NCI-H1092 (cell line): ENCODE results near the gene GJB2.

Experiments used
- DNase-seq: peaks from one replicate; lab custom pipeline; 2025; lab: John Stamatoyannopoulos, UW

GJB2 gene

DNA sequence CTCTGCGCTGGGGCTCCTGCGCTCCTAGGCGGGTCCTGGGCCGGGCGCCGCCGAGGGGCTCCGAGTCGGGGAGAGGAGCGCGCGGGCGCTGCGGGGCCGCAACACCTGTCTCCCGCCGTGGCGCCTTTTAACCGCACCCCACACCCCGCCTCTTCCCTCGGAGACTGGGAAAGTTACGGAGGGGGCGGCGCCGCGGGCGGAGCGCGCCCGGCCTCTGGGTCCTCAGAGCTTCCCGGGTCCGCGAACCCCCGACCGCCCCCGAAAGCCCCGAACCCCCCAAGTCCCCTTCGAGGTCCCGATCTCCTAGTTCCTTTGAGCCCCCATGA, at the start of gene GJB2:
Gene GJB2, minus strand, starts transcription at position 103 of the 326 bp plus-strand sequence. CDS start 3,357 bp downstream, outside the sequence.
- DNase-seq, result no peak

DNA sequence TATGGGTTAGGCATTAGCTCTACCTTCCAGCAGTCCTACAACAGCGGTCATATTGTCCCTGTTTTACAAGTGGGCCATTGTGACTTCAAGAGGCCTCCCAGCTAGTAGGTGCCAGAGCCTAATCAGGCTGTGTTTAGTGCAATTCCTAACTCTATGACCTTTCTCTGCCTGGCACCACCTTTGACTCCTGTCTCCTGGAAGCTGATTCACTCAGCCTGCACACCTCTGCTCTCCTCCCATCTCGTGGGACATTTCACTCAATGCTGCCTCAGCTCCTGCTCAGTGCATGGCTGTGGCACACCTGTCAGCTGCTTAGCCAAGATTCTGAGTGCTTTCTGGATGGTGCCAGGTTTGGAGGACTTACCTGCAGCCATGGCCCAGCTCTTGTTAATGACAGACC, 48.9 kb upstream of the GJB2 start:
- no peak for DNase-seq

DNA sequence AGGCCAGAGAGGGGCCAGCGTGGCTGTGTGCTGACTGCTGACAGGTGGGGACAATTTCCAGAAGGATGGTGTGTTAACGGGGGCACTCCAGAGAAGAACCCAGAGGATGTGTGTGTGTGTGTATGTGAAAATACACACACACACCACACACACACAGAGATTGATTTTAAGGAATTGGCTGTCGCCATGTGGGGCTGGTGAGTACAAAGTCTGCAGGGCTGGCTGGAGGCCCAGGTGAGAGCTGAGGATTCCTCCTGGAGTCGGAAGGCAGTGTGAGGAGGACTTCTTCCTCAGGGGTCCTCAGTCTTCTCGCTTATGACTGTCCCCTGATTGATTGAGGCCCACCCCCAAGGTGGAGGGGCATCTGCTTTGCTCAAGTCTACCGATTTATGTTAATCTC, 47.0 kb upstream of the GJB2 start:
- DNase-seq, result no peak

DNA sequence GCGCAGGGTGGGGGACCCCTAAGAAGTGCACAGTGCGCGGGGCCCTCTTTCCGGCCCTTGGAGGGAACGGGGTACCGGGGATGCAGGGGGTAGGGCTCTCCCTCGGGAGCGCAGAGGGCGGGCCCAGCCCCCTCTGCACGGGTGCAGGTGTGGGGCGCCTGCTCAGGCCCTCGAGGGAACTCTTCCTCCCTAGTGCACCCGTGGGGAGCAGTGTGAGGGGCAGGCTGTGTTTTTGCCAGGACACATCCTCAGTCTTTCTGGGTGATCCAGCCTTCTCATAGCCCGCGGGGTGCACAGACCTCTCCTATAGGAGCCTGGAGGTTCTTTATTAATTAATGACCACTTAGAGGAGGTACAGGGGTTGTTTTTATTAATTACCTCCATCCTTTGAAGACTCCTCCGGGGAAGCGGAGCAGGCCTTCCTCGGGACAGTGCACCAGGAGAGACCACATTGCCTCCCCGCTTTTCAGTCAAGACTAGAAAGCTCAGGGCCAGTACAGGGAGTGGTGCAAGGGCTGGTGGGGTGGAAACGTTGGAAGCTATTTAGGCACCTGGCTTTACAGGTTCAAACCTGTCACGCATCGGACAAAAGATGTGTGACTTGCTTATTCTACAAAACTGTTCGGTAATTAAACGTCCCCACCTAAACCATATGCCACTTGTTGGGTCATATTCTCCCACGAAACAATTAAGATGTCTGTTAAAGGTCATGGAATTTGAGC, 40.0 kb upstream of the GJB2 start:
- no peak for DNase-seq

DNA sequence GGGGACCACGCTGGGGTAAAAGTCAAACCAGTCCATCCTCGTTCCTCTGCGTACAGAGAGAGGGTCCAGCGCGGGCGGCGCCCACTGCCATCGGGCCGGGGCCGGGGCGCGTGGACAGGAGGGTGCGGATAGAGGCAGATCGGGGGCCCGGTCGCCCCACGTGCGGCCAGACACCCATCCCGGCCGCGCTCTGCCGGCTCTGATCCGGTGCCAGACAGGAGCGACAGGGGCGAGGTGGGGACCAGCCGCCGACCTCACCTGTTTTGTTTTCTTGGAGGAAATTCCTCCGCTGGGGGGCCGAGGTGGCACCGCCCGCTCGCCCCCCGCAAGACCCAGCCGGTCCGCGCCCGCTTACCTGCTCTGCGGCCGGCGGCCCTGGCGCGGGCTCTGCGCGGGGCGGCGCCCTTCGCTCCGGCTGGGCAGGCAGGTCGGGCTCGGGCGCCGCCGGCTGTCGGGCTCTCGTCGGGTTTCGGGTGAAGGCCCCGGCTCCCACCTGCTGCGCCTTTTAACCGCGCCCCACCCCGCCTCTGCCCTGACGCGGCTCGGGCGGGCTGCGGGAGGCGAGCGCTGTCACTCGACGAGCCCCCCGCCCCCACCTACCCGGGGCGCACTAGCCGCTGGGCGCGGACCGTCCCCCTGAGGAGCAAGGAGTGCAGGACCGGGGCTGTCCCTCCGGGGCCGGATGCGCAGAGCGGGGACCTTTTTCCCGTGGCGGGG, 39.3 kb upstream of the GJB2 start, which contains the start of gene GJB6:
Gene GJB6, minus strand, starts transcription at position 481 of the 717 bp plus-strand sequence. CDS start 8,839 bp downstream, outside the sequence.
- no peak for DNase-seq

DNA sequence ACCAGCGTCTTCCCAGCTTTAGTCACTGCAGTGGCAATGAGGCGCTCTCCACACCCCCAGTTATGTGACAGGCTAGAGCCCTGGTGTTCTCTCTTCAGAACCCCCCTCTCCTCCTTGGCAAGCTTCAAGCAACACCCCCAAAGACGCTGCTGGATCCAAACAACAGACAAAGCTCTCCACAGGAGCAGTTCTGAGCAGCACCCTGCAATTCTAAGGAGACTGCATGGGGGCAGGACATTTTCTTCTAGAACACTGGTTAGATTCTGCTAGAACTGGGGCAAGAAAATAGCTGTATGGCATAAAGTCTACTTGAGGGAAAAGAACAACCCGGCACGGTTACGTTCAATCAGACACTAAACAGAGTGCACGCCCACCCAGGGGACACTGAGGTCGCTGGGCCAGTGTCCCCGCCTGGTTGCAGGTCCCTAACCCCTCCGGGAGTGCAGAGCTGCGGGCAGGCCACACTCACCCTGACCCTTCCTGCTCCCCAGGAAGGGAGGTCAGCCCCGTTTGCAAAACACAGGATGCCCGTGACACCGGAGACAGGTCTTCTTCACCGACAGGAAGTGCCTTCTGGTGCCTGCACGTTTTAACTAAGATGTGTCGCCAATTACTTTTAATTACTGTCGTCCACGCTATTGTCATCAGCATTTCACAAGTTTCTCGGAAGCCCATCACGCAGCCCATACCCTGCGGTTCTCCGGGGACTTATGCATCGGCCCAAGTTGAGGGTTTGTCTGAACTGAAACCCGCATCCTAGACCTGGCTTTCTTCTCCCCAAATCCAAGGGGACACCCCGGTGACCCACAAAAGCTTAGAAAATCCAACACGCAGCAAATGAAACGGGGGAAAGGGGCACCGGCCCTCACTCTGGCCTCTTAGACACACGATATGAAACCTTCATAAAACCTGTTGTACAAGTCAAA, 38.4 kb upstream of the GJB2 start:
- no peak for DNase-seq

DNA sequence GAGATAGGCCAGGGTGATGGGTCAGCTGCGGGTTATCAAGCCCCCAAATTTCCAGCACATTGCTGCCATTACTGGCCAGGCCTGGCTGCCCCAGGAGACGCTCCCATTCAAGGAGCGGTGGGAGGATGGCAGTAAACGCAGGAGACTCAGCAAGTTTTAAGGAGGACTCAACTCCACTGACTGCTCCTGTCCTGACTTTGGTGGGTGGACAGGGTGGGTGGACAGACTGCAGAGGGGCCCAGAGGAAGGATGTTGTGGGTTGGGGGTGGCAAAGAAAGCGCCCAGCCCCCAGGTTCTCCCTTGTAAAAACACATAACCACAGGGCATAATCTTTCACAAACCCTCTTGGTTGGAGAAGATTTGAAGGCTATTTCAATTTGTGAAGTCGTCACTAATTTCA, 35.0 kb upstream of the GJB2 start:
- DNase-seq, result no peak

DNA sequence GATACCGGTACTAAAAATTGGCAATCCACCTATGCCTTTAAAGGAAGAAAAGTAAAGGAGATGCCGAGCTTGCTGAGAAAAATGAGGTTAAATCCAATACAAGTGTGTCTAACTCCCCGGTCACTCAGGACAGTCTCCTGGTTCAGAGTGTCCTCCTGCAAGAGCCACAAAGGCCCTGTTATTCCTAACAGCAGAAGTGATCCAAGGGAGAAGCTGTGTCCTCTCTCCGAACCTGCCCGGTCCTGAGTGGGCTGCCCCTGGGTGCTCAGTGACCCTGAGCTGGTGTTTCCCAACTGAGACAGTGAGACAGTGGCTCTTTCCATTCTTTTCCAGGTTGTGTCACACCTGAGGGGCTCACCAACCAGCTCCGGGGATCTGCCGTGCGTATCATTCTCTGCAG, 34.5 kb upstream of the GJB2 start:
- DNase-seq, result no peak

DNA sequence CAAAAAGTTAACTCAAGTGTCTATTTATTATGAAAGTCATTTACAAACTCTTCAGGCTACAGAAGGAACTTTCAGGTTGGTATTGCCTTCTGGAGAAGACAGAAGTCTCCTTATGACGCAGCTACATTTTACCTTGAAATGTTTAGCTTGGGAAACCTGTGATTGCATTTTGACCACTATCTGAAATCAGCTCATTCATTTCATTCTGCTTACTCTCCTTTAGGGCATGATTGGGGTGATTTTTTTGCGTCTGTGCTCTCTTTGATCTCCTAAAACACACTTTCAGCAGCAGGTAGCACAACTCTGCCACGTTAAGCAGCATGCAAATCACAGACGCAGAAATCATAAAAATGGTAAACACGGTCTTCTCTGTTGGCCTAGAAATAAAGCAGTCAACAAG, 29.8 kb upstream of the GJB2 start:
- no peak for DNase-seq

DNA sequence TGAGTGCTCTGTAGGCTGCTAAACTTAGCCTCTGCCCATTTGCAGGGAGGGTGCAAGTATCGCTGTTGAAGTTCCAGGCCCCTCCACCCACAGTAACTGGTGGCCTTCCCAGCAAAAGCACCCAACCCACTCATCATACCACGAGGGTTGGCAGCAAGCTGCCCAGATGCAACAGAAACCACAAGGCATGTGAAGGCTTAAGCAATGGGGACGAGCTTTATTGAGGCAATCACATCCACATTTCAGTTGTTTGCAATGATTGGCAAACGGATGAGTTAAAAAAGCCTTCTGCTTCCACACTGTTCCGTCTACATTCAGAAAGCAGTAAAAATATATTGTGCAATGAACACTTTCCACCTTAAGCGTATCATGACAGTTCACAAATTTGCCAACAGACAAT, 29.0 kb upstream of the GJB2 start:
- DNase-seq, result no peak

DNA sequence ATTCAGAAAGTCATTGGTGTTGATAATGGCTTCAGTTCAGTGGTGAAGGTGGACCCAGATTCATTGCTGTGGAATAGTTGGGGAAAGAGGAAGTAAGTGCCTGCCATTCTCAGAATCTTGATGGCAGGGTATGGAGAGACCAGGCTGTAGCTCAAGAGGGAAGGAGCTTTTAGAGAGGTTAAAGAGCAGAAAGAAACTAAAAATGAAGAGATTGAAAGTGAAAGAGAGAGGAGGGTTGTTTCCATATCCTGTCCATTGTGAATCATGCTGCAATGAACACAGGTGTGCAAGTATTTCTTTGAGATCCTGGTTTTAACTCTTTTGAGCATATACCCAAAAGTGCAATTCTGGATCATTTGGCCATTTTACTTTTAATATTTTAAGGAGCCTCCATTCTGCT, 26.8 kb upstream of the GJB2 start:
- DNase-seq, result no peak

DNA sequence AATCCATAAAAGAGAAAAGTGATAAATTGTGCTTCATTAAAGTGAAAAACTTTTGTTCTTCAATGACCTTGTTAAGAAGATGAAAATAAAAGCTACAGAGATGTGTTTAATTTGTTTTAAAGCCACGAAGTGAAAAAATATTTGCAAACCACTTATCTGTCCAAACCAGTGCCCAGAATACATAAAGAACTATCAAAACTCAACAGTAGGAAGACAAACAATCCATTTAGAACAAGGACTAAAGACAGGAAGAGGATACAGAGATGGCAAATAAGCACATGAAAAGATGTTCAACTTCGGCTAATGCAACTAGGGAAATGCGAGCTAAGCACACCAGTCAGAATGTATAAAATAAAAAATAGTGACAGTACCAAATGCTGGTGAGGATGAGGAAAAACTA, 24.4 kb upstream of the GJB2 start:
- DNase-seq, result no peak

DNA sequence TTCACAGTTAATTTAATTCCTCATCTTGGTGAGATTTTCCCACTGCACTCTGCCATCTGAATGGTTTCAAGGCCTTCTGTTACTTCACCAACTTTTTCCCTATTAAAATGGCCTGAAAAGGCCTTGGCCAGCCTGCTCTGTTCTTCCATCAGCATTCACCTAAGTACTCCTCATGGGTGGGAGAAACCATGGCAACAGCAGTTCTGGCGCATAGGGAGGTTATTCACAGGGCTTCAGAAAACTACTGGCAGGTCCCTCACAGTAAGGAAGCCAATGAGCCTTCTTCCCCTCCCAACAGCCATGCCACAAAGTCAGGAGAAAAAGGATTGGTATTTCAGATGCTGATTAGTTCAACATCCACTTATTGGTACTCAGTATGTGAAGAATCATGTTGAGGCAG, 17.2 kb upstream of the GJB2 start:
- no peak for DNase-seq

DNA sequence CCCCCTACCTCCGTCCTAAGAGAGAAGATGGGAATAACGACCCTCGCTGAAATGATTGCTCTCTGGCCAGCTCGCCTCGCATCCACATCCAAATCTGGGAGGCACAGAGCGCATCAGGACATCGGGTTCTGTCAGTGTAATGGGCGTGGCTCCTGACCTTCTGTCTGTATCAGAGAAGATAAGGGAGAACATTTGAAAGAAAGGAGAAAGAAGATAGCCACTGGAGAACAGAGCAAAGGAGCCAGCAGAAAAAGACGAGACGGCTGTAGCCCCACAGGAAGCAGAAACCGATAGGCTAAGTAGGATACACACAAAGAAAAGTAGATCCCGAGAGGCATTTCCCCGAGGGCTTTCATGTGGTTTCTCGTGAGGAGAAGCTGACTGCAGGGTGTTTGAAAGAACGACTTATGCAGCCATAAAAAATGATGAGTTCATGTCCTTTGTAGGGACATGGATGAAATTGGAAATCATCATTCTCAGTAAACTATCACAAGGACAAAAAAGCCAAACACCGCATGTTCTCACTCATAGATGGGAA, 14.0 kb upstream of the GJB2 start:
- DNase-seq, result no peak

DNA sequence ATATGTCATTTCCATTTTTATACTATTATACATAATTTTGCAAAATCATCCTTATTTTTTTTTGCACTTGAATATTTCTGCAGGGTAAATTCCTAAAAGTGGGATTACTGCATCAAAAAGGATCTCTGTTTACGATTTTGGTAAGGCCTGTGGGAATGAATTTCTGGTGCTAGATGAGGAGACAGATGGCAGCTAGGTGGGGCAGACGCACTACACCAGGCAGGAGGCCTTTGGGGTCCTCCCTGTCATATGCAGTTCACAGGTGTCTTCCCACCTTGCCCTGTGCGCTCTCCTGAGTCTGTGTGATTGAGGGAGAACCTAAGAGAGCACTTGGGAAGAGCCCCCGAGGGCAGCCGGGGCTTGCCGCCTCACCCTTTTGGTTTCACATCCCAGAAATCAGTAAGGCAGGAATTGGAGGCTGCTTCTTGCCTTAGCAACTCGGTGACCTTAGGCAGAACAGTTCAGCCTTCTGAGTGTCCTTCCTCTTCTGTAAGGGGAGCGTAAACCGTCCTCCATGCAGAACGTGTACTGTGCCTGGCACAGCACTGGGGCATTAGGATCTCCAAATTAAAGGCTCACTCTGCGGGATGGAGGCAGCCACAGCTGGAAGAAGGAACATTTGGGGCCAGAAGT, 13.4 kb upstream of the GJB2 start:
- no peak for DNase-seq

DNA sequence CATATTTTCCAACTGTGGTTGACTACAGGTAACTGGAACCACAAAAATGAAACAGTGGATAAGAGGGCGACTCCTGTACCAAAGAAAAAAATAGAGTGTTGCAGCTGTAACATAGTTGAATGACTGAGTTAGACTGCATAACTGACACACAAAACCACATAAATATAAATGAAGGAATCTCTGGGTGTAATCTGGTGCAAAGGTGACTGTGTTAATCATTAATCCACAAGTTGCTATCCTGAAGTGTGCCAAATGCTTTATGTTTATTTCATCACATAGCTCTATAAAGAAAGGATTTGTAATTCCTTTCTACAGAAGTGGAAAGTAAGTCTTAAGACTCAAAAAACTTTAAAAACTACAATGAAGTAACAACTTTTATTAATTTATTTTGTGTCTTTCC, 6.0 kb upstream of the GJB2 start:
- DNase-seq, result no peak

DNA sequence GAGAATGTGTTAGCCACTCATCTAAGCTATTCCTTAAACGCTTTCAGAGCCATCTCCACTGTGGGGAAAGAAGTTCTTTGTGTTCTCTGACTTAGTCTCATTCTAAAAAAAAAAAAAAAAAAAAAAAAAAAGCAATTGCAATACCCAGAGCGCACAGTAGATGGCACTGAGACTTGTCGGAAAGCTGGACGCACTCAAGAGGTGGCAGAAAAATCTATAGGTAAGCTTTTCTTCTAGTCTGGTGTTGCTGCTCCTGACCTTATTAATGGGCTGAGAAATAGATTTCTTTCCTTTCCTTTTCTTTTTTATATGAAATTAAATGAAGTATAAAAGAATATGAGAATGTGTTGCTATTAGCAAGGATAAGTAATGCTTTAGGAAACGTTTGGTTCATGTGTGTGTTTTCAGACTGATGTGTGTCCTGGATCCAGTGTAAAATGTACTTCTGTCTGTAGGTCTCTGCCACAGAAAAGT, 4.7 kb upstream of the GJB2 start:
- DNase-seq, result peak; percentile 61

DNA sequence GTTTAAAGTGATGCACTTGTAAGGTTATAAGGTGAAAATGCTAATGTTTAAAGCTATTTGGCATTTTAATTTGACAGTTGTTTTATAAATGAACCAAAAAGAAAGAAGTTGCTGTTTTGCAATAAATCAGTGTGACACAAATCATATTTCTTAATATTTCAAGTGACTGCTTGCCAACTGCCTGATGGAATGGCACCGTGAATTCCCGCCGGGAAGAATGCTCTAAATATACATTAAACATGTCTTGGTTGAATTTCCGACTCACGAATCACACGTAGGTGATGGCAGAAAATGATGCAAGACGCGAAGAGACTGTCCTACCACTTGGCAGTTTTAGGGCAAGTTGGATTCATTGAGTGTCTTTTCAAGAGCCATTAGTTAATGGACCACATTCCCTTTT, 3.1 kb upstream of the GJB2 start:
- no peak for DNase-seq

DNA sequence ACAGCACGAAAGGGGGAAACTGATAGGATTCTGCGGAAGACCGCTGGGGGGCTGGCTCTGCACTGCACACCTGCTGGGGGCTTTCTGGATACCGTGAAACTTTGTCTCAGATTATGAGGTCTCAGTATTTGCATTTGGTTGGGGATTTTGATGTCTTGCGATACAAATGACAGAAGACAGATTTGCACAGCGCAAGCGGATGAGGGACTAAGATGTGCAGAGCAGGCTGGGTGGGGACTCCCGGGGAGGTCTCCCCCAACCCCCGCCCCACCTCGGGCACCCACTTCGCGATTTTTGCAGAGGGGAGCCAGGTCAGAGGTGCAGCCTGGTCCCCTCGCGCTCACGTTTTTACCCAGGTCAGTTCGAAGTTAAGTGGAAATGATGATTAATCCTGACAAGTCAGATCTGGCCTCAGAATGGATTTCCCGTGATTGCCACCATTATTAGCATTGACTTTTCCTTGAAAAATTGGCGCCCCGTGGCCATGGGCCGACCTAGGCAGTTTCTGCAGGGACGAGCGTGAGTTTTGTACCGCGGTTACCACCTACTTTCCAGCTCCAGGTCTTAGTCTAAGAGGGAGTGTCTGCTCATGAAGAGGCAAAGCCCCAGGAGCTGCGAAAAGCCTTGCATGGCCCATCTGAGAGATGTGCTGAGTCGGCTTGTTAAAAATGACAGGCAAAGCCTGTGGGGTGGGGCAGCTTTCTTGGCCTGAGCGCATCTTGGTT, 1.3 kb upstream of the GJB2 start:
- no peak for DNase-seq

DNA sequence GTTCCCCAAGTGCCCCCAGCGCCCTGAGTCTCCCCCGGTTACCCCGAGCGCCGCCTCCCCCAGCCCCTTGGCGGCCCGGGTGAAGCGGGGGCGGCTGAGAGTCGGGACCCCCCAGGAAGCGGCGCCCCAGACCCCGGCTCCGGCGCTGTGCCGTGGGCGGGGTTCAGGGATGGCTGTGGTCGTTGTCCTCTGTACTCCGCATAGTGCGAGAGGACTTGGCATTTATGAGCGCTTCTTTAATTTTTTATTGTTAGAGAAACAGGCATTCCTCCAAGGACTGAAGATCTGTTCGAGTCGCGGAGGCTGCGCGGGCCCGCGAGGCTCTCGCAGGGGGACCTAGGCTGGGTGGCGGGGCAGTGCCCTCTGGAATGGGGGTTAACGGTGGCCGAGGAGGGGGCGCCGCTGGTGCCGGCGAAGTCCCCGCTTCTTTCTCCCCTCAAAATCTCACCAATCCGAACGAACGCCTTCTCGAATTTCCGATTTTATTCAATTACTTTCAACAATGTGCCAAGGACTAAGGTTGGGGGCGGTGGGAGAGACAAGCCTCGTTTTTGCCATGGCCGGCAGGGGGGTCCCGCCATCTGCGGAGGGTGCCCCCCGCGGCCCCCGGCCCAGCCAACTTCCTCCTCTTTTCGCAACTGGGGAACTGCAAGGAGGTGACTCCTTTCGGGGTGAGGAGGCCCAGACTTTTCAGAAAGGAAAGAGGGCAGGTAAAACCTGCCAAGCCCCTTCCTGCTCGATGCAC, 596 bp upstream of the GJB2 start:
- DNase-seq, result no peak
